Measurements from ENCODE around the gene OR6J1. TPM values are rescaled to one million over a fixed set of nuclear protein-coding genes. Genes with fewer than 3 reads are reported as not detected.

OR6J1 gene
- polyA plus RNA-seq, 1 of the 3 experiments (the other 2 are of a cell fraction), result not detected

DNA sequence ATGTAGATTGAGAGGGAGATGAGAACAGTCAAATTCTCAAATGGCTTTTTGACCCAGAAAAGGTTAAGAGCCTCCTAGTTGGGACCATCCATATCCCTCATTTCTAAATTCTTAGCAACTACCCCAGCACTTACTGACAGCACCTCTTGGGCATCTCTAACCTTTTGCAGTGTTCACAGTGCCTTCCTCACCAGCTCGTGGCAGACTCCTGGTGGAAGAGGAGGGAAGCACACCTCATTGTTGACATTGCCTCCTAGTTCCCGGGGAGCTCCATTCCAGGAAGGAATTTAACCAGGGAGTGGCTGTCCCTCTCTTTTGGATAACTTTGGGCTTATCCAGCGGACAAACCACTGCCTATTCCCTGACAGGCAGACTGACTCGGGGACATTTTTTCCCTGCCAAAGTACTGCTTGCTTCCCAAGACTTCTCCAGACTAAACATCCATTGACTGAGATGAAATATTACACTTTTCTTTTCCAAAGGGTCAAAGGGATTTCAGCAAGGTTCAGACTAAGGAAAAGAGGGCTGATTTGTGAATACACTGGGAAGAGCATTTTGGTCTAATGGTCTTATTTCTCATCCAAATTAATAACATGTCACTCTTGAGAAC is 9.0 kb upstream of the OR6J1 start:
- Histone ChIP-seq H3K36me3 (replicated peaks in 1 of 2; ENCODE audit: control insufficient read depth in 1 of 2, insufficient read depth in 2 of 2, low read length in 1 of 2) (no peaks in the 10 kb centered on the region), H4K20me1 (ENCODE audit: insufficient read depth) (no peaks in the 10 kb centered on the region), H3K9me2 (no peaks in the 10 kb centered on the region), H3K4me1 (ENCODE audit: control insufficient read depth in 1 of 2, insufficient read depth in 2 of 2, low read depth in 1 of 2, low read length in 1 of 2) (no peaks in the 10 kb centered on the region), H3K9ac (no peak overlapping the region), H3K9me3 (no peaks in the 10 kb centered on the region), H3K27me3 (ENCODE audit: insufficient read depth) (peaks cover 21% of the 10 kb centered on the region; the same call in 1 of the 2 replicates), H3K27ac (ENCODE audit: low read depth in 2 of 2, low read length in 1 of 2) (no peak overlapping the region), H3K4me3 (ENCODE audit: low read depth in 2 of 2, low read length in 1 of 2) (no peak overlapping the region; a peak in 1 of 4 replicates), H3K4me2 (no peak overlapping the region), H3K79me2 (ENCODE audit: insufficient read depth) (no peaks in the 10 kb centered on the region), H3F3A (replicated peaks; ENCODE audit: insufficient read depth) (no peaks in the 10 kb centered on the region), H2AFZ (ENCODE audit: low read depth) (peak overlapping the region; percentile 52; the same call in 1 of the 2 replicates)
- WGBS (ENCODE audit: low lambda C conversion rate), result 0% methylated on average over 4 of the region's 4 CpGs
- peak; percentile 67 for DNase-seq
- TF ChIP-seq SMC3 (IDR thresholded peaks at IDR 0.05; ENCODE audit: low read depth, low read length) (peak; percentile 93), NRF1 (IDR thresholded peaks at IDR 0.05; ENCODE audit: low read depth, low read length) (no peak), RAD21 (IDR thresholded peaks at IDR 0.05; ENCODE audit: low read length) (peak; percentile 81), CHD2 (IDR thresholded peaks at IDR 0.05; ENCODE audit: low read length, partially characterized antibody) (no peak)
- TF ChIP-seq, protein P1, sequence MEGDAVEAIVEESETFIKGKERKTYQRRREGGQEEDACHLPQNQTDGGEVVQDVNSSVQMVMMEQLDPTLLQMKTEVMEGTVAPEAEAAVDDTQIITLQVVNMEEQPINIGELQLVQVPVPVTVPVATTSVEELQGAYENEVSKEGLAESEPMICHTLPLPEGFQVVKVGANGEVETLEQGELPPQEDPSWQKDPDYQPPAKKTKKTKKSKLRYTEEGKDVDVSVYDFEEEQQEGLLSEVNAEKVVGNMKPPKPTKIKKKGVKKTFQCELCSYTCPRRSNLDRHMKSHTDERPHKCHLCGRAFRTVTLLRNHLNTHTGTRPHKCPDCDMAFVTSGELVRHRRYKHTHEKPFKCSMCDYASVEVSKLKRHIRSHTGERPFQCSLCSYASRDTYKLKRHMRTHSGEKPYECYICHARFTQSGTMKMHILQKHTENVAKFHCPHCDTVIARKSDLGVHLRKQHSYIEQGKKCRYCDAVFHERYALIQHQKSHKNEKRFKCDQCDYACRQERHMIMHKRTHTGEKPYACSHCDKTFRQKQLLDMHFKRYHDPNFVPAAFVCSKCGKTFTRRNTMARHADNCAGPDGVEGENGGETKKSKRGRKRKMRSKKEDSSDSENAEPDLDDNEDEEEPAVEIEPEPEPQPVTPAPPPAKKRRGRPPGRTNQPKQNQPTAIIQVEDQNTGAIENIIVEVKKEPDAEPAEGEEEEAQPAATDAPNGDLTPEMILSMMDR (IDR thresholded peaks at IDR 0.05), result peak; percentile 71
- POLR2A ChIA-PET, result no interaction called here
- CTCF ChIA-PET, result interaction anchor here (0.5 to 6.1 kb wide), 45 partner anchors 9 to 1085 kb away, joined by 3 to 89 read pairs (median 4); partner anchors contain the start of genes ABHD4, DAD1, OR6J1 and OXA1L

DNA sequence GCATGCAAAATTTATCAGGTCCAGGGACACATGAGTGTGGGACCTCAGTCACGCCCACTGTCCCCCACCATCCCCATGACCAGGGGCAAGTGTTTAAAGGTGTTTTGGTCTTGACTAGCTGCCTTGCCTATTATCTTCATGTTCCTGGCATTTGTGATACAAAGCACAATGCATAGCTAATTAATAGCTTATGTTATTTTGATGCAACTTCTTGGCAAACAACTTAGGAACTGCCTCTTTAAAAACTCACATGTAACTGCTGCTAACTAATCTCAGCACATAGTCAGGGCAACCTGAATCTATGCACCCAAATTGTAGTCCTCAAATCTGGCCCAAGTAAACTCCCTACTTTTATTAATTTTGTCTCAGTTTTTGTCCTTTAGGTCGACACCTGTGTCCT is 7.4 kb upstream of the OR6J1 start:
- WGBS (ENCODE audit: low lambda C conversion rate), result 17% methylated on average over 2 of the region's 2 CpGs
- H3K9me2 ChIP-seq, result no peaks in the 10 kb centered on the region
- H3K9me3 ChIP-seq, result no peaks in the 10 kb centered on the region
- no peaks in the 10 kb centered on the region for H3K79me2 ChIP-seq (ENCODE audit: insufficient read depth)
- H3K36me3 ChIP-seq (replicated peaks in 1 of 2; ENCODE audit: control insufficient read depth in 1 of 2, insufficient read depth in 2 of 2, low read length in 1 of 2), result no peaks in the 10 kb centered on the region
- H3K4me2 ChIP-seq, result no peak overlapping the region
- no peak overlapping the region for H2AFZ ChIP-seq (ENCODE audit: low read depth)
- CTCF ChIA-PET, result interaction anchor here (0.7 to 6.1 kb wide), 9 partner anchors 9 to 201 kb away, joined by 3 to 89 read pairs (median 4); partner anchors contain the start of gene DAD1
- H3K4me3 ChIP-seq (ENCODE audit: low read depth in 2 of 2, low read length in 1 of 2), result no peak overlapping the region
- H3K27ac ChIP-seq (ENCODE audit: low read depth in 2 of 2, low read length in 1 of 2), result no peak overlapping the region
- H4K20me1 ChIP-seq (ENCODE audit: insufficient read depth), result no peaks in the 10 kb centered on the region
- DNase-seq, result no peak
- no peaks in the 10 kb centered on the region for H3F3A ChIP-seq (replicated peaks; ENCODE audit: insufficient read depth)
- peaks cover 21% of the 10 kb centered on the region; the same call in 1 of the 2 replicates for H3K27me3 ChIP-seq (ENCODE audit: insufficient read depth)
- H3K9ac ChIP-seq, result no peak overlapping the region
- TF ChIP-seq MEF2A (IDR thresholded peaks at IDR 0.05; ENCODE audit: borderline replicate concordance, low read depth), result no peak
- no peak for TF ChIP-seq GATA2 (CRISPR knock-in tag; IDR thresholded peaks at IDR 0.05)
- TF ChIP-seq, protein P1 (IDR thresholded peaks at IDR 0.05), result no peak
- TF ChIP-seq NFIC (IDR thresholded peaks at IDR 0.05; ENCODE audit: borderline replicate concordance), result no peak
- TF ChIP-seq, protein P2, sequence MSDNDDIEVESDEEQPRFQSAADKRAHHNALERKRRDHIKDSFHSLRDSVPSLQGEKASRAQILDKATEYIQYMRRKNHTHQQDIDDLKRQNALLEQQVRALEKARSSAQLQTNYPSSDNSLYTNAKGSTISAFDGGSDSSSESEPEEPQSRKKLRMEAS (IDR thresholded peaks at IDR 0.05; ENCODE audit: low read depth), result no peak
- no peak for TF ChIP-seq FOXM1 (IDR thresholded peaks at IDR 0.05; ENCODE audit: low read depth)
- TF ChIP-seq ELF1 (IDR thresholded peaks at IDR 0.05), result no peak
- TF ChIP-seq YY1 (IDR thresholded peaks at IDR 0.05; ENCODE audit: low read depth), result no peak
- TF ChIP-seq FOSL2 (IDR thresholded peaks at IDR 0.05; ENCODE audit: borderline replicate concordance, low read depth), result no peak
- TF ChIP-seq CHD2 (IDR thresholded peaks at IDR 0.05; ENCODE audit: low read length, partially characterized antibody), result no peak
- no peak for TF ChIP-seq EP300 (IDR thresholded peaks at IDR 0.05; ENCODE audit: borderline replicate concordance in 1 of 2, low read depth in 1 of 2, low read length in 1 of 2)
- TF ChIP-seq NRF1 (IDR thresholded peaks at IDR 0.05; ENCODE audit: low read depth, low read length), result no peak
- TF ChIP-seq, protein P3, sequence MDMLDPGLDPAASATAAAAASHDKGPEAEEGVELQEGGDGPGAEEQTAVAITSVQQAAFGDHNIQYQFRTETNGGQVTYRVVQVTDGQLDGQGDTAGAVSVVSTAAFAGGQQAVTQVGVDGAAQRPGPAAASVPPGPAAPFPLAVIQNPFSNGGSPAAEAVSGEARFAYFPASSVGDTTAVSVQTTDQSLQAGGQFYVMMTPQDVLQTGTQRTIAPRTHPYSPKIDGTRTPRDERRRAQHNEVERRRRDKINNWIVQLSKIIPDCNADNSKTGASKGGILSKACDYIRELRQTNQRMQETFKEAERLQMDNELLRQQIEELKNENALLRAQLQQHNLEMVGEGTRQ (IDR thresholded peaks at IDR 0.05; ENCODE audit: borderline replicate concordance, low read depth, low read length), result no peak
- TF ChIP-seq, protein P4, sequence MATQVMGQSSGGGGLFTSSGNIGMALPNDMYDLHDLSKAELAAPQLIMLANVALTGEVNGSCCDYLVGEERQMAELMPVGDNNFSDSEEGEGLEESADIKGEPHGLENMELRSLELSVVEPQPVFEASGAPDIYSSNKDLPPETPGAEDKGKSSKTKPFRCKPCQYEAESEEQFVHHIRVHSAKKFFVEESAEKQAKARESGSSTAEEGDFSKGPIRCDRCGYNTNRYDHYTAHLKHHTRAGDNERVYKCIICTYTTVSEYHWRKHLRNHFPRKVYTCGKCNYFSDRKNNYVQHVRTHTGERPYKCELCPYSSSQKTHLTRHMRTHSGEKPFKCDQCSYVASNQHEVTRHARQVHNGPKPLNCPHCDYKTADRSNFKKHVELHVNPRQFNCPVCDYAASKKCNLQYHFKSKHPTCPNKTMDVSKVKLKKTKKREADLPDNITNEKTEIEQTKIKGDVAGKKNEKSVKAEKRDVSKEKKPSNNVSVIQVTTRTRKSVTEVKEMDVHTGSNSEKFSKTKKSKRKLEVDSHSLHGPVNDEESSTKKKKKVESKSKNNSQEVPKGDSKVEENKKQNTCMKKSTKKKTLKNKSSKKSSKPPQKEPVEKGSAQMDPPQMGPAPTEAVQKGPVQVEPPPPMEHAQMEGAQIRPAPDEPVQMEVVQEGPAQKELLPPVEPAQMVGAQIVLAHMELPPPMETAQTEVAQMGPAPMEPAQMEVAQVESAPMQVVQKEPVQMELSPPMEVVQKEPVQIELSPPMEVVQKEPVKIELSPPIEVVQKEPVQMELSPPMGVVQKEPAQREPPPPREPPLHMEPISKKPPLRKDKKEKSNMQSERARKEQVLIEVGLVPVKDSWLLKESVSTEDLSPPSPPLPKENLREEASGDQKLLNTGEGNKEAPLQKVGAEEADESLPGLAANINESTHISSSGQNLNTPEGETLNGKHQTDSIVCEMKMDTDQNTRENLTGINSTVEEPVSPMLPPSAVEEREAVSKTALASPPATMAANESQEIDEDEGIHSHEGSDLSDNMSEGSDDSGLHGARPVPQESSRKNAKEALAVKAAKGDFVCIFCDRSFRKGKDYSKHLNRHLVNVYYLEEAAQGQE (IDR thresholded peaks at IDR 0.05; ENCODE audit: low read depth, low read length), result no peak
- no peak for TF ChIP-seq RXRA (IDR thresholded peaks at IDR 0.05; ENCODE audit: borderline replicate concordance, low read depth)
- POLR2A ChIA-PET, result no interaction called here
- H3K4me1 ChIP-seq (ENCODE audit: control insufficient read depth in 1 of 2, insufficient read depth in 2 of 2, low read depth in 1 of 2, low read length in 1 of 2), result no peaks in the 10 kb centered on the region

All from SK-N-SH (cell line).